Activated naive CD8-positive, alpha-beta T cell treated with anti-CD3 and anti-CD28 coated beads, Interleukin-2, amount 50 U/mL, for 16 hours (primary cell): Measurements from ENCODE around the gene PI4KA.

Experiments
- DNase-seq: peaks from one replicate; pipeline ENCODE4 v3.0.0-alpha.2; 2020; ENCODE audit warnings: low read depth, low spot score

The PI4KA gene

GRCh38 chr22:20881869-20882815 is 23.5 kb upstream of the PI4KA start:
- no peak for DNase-seq

GRCh38 chr22:20881231-20881630 is 22.6 kb upstream of the PI4KA start:
- no peak for DNase-seq

GRCh38 chr22:20877715-20878114 is 19.1 kb upstream of the PI4KA start:
- no peak for DNase-seq

- DNase-seq = no peak
These were observed 16.7 kb upstream of the PI4KA start for GRCh38 chr22:20875296-20875695.

- no peak for DNase-seq
These were observed 14.6 kb upstream of the PI4KA start for GRCh38 chr22:20873214-20873613.

GRCh38 chr22:20869234-20869633 is 10.6 kb upstream of the PI4KA start:
- DNase-seq = no peak

GRCh38 chr22:20868025-20868962 is 9.7 kb upstream of the PI4KA start:
- DNase-seq = no peak

GRCh38 chr22:20867179-20868024 is 8.8 kb upstream of the PI4KA start:
- DNase-seq = no peak

GRCh38 chr22:20866736-20867135 is 8.1 kb upstream of the PI4KA start:
- no peak for DNase-seq

GRCh38 chr22:20865875-20866445 is 7.3 kb upstream of the PI4KA start:
- no peak for DNase-seq

- DNase-seq = no peak
These were observed 6.7 kb upstream of the PI4KA start for GRCh38 chr22:20865331-20865730.

- no peak for DNase-seq
These were observed 5.7 kb upstream of the PI4KA start for GRCh38 chr22:20864186-20864908.

GRCh38 chr22:20863366-20863765 is 4.8 kb upstream of the PI4KA start:
- DNase-seq = no peak

GRCh38 chr22:20862540-20862939 is 3.9 kb upstream of the PI4KA start:
- DNase-seq = no peak

GRCh38 chr22:20859615-20860014 is 1.0 kb upstream of the PI4KA start:
- no peak for DNase-seq

GRCh38 chr22:20857838-20858614 is 585 bp downstream of the PI4KA start:
- peak; percentile 64 for DNase-seq

GRCh38 chr22:20857247-20857643 is 1.4 kb downstream of the PI4KA start:
- no peak for DNase-seq

GRCh38 chr22:20853236-20853660 is 5.4 kb downstream of the PI4KA start:
- no peak for DNase-seq

GRCh38 chr22:20852503-20852902 is 6.1 kb downstream of the PI4KA start:
- no peak for DNase-seq

GRCh38 chr22:20852076-20852475 is 6.5 kb downstream of the PI4KA start:
- no peak for DNase-seq
